Measurements from ENCODE around the gene EZR. TPM values are rescaled to one million over a fixed set of nuclear protein-coding genes. Genes with fewer than 3 reads are reported as not detected.

EZR gene
- total and polyA plus RNA-seq, 7 donors, result 19.1 to 61.7 (median 30.9) TPM

DNA sequence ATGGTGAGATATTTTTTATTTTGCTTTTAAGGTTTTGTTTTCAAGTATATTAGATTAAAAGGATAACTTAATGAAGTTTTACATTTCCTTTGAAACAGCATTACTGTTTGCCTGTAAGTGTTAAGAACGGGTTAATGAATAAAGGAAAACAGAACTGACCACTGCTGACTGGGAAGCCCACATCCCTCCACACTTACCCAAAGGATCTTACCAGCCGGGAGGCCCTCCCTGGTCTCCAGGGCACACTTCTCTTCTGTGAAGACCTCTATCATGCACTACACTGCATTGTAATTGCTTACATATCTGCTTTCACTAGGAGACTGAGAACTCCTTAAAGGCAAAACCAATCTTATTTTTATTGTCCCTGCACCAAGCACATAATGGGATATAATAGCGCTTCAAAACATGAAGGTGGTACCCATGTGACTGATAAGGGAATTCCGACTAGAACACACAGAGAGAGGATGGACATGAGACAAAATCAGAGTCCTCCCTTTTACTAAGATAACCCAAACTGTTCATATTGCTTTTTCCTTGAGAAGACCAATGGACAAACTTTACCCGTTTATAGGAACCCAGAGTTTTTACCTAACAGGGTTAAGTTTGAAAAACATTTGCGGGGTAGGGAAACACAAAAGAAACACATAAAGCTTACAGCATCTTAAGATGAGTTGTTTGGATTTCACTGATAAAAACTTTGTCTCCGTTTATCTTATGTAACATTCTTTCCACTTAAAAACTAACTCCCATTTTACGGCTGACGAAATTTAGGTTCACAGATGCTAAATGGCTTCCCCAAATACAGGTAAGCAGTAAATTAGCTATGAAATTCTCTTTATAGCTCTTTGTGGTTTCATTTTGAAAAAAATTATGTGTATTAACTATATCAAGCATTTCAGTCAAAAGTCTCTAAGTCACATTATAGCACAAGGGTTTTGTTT, 8.7 kb downstream of the EZR start:
- TF ChIP-seq, protein P1, sequence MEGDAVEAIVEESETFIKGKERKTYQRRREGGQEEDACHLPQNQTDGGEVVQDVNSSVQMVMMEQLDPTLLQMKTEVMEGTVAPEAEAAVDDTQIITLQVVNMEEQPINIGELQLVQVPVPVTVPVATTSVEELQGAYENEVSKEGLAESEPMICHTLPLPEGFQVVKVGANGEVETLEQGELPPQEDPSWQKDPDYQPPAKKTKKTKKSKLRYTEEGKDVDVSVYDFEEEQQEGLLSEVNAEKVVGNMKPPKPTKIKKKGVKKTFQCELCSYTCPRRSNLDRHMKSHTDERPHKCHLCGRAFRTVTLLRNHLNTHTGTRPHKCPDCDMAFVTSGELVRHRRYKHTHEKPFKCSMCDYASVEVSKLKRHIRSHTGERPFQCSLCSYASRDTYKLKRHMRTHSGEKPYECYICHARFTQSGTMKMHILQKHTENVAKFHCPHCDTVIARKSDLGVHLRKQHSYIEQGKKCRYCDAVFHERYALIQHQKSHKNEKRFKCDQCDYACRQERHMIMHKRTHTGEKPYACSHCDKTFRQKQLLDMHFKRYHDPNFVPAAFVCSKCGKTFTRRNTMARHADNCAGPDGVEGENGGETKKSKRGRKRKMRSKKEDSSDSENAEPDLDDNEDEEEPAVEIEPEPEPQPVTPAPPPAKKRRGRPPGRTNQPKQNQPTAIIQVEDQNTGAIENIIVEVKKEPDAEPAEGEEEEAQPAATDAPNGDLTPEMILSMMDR (IDR thresholded peaks at IDR 0.05), result no peak
- no peaks in the 10 kb centered on the region for H3K27me3 ChIP-seq (ENCODE audit: insufficient read depth in 3 of 3, low read length in 2 of 3)
- H3K4me3 ChIP-seq, result no peak overlapping the region
- no peaks in the 10 kb centered on the region for H3K36me3 ChIP-seq (ENCODE audit: insufficient read depth in 1 of 2, low read depth in 1 of 2)
- H3K9me3 ChIP-seq, result no peaks in the 10 kb centered on the region
- H3K27ac ChIP-seq, result no peak overlapping the region
- 69 to 77% (median 73%) methylated on average over 9 of the region's 9 CpGs for WGBS, 3 donors
- H3K4me1 ChIP-seq, result no peaks in the 10 kb centered on the region
- DNase-seq (no peak), ATAC-seq (no peak)
- intact Hi-C loops (cut with DNase I), result no loop called here

DNA sequence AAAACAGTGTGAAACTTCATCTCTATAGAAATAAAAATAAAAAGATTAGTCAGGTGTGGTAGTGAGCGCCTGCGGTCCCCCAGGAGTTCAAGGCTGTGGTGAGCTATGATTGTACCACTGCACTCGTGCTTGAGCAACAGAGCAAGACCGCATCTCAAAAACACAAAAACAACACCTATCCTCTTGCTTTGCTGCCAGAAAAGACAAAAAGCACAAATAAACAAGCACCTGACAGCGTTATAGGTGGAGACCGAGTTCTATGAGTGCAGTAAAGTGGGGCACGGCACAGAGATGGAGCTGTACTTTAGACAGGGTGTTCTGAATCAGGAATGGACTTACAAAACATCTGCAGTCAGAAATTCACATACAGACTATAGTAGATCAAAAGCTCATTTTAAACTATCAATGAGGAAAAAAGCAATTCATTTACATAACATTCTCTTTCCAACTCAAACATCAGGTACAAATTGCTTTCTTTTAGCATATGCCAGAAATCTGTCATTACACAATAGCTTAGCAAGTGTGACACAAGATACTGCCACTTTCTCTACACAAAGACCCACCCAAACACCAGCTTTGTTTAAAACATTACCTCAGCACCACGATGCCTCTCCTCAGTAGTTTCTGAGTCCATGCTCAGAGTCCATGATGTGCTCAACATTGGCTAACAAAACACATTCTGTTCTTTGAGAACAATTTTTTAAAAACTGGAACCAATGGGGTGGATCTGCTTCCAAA, 10.1 kb downstream of the EZR start:
- TF ChIP-seq, protein P1 (IDR thresholded peaks at IDR 0.05), result no peak
- Histone ChIP-seq H3K4me3 (no peak overlapping the region), H3K36me3 (ENCODE audit: insufficient read depth in 1 of 2, low read depth in 1 of 2) (no peaks in the 10 kb centered on the region), H3K4me1 (no peaks in the 10 kb centered on the region), H3K9me3 (no peaks in the 10 kb centered on the region), H3K27me3 (ENCODE audit: insufficient read depth in 3 of 3, low read length in 2 of 3) (no peaks in the 10 kb centered on the region), H3K27ac (no peak overlapping the region)
- ATAC-seq (no peak), DNase-seq (no peak)
- intact Hi-C loops (cut with DNase I), result no loop called here
- WGBS, 3 donors, result 81 to 90% (median 84%) methylated on average over 8 of the region's 8 CpGs

DNA sequence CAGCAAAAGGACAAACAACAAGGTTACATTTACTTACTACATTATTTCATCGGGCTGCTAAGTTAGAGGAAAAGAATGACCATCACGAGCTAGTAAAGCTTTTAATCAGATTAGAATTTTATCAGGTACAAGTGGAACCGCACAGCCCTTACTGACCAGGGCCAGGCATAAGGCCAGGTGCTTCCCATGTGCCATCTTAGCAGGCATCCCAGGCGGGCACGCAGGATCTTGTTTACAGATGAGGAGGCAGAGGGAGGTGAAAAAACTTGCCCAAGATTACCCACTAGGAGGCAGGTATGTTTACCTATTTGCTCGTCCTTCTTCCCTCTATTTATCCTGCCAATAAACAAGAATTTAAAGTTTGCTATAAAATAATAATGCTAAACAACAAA, 10.7 kb downstream of the EZR start:
- WGBS, 3 donors, result 79 to 91% (median 81%) methylated on average over 6 of the region's 6 CpGs
- Histone ChIP-seq H3K4me1 (no peaks in the 10 kb centered on the region), H3K36me3 (ENCODE audit: insufficient read depth in 1 of 2, low read depth in 1 of 2) (no peaks in the 10 kb centered on the region), H3K9me3 (no peaks in the 10 kb centered on the region), H3K27ac (no peak overlapping the region), H3K4me3 (no peak overlapping the region), H3K27me3 (ENCODE audit: insufficient read depth in 3 of 3, low read length in 2 of 3) (no peaks in the 10 kb centered on the region)
- intact Hi-C loops (cut with DNase I), result no loop called here
- TF ChIP-seq, protein P1 (IDR thresholded peaks at IDR 0.05), result no peak
- DNase-seq, result no peak
- ATAC-seq, result no peak

DNA sequence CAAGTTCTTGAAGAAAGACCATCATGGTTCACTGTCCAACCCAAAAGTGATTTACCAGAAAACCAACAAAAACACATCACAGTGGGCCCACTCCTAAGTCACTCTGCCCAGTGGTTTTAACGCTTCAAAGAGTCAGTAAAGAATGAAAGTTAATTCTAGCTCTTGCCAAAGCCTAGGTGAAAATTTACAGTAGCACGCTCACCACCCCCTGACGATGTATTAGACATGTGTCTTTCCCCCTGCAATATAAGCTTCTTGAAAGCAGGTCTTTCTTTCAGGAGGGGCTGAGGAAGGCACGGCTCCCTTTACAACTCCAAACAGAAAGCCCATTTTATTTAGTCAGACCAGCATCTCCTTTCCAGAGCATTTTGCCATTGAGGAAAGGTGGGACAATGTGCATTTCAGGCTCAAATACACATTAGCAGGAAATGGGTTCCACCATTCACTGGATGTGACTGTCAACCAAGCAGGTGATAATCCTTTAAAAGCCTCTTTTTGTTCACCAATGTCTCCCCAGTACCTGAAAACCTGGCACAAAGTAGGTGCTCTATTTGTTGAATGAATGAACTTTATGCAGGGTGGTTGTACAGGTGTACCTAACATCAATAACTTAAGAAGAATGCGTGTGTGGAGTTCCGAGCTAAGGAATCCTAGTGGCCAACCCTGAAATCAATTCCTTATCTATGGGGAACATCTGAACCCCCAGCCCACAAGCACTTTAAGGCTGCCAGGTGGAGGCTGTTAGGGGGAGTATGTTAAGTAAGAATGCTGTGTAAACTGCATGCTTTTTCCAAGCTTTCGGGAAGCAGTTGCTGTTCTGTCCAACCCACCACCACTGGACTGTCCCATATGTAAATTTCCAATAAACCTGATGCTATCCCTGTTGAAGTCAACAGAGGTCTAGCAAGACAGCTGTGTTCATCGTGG, 11.4 kb downstream of the EZR start:
- no peaks in the 10 kb centered on the region for H3K36me3 ChIP-seq (ENCODE audit: insufficient read depth in 1 of 2, low read depth in 1 of 2)
- no peak overlapping the region for H3K27ac ChIP-seq
- no peak overlapping the region for H3K4me3 ChIP-seq
- intact Hi-C loops (cut with DNase I), result no loop called here
- no peaks in the 10 kb centered on the region for H3K27me3 ChIP-seq (ENCODE audit: insufficient read depth in 3 of 3, low read length in 2 of 3)
- DNase-seq (no peak), ATAC-seq (no peak)
- TF ChIP-seq, protein P1 (IDR thresholded peaks at IDR 0.05), result no peak
- H3K4me1 ChIP-seq, result no peaks in the 10 kb centered on the region
- WGBS, 3 donors, result 62 to 69% (median 66%) methylated on average over 8 of the region's 8 CpGs
- H3K9me3 ChIP-seq, result no peaks in the 10 kb centered on the region

Measured in psoas muscle (tissue), 8 donors.